Measurements from ENCODE around the gene ALG3. TPM values are rescaled to one million over a fixed set of nuclear protein-coding genes. Genes with fewer than 3 reads are reported as not detected.

The ALG3 gene
- total RNA-seq, 1 donor from 2014 or later = 47.1 TPM

GRCh38 chr3:184240384-184241140 is 8.2 kb downstream of the ALG3 start:
- H3K79me2 ChIP-seq (ENCODE audit: insufficient read depth, low read length) = no peaks in the 10 kb centered on the region
- peaks cover 2% of the 10 kb centered on the region for H3K36me3 ChIP-seq (ENCODE audit: insufficient read depth, low read length)
- no peak overlapping the region for H3K9ac ChIP-seq (ENCODE audit: low read length)
- no peak overlapping the region for H3K4me3 Mint-ChIP-seq (ENCODE audit: unreplicated experiment)
- no peaks in the 10 kb centered on the region for H3K9me3 ChIP-seq (ENCODE audit: insufficient read depth, low read depth, low read length)
- no peaks in the 10 kb centered on the region for H3K9me3 Mint-ChIP-seq (ENCODE audit: unreplicated experiment)
- H3K27me3 Mint-ChIP-seq (ENCODE audit: low read depth, unreplicated experiment) = peaks cover 35% of the 10 kb centered on the region
- H3K36me3 Mint-ChIP-seq (ENCODE audit: low read depth, unreplicated experiment) = no peaks in the 10 kb centered on the region
- H3K27ac Mint-ChIP-seq (ENCODE audit: unreplicated experiment) = no peak overlapping the region
- no peak overlapping the region for H2AFZ ChIP-seq (ENCODE audit: low read depth, low read length)
- no peak overlapping the region for H3K4me2 ChIP-seq (ENCODE audit: low read length)
- no peaks in the 10 kb centered on the region for H3K4me1 ChIP-seq (ENCODE audit: insufficient read depth, low read length)
- DNase-seq (ENCODE audit: low read depth) = no peak
- no peaks in the 10 kb centered on the region for H3K4me1 Mint-ChIP-seq (ENCODE audit: low read depth, unreplicated experiment)
- H3K27ac ChIP-seq (ENCODE audit: low read depth, low read length) = no peak overlapping the region
- FAIRE-seq = no peak
- peaks cover 40% of the 10 kb centered on the region for H4K20me1 ChIP-seq (ENCODE audit: insufficient read depth, low read length)
- TF ChIP-seq, protein P1, sequence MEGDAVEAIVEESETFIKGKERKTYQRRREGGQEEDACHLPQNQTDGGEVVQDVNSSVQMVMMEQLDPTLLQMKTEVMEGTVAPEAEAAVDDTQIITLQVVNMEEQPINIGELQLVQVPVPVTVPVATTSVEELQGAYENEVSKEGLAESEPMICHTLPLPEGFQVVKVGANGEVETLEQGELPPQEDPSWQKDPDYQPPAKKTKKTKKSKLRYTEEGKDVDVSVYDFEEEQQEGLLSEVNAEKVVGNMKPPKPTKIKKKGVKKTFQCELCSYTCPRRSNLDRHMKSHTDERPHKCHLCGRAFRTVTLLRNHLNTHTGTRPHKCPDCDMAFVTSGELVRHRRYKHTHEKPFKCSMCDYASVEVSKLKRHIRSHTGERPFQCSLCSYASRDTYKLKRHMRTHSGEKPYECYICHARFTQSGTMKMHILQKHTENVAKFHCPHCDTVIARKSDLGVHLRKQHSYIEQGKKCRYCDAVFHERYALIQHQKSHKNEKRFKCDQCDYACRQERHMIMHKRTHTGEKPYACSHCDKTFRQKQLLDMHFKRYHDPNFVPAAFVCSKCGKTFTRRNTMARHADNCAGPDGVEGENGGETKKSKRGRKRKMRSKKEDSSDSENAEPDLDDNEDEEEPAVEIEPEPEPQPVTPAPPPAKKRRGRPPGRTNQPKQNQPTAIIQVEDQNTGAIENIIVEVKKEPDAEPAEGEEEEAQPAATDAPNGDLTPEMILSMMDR (IDR thresholded peaks at IDR 0.05; ENCODE audit: insufficient read depth, low read depth, low read length) = no peak
- TF ChIP-seq EZH2 (IDR thresholded peaks at IDR 0.05; ENCODE audit: insufficient read depth, low read length) = no peak
- peaks cover 4% of the 10 kb centered on the region for H3K27me3 ChIP-seq (ENCODE audit: insufficient read depth, low read length)
- no peak overlapping the region for H3K4me3 ChIP-seq (ENCODE audit: insufficient read depth, low read depth, low read length)

DNA sequence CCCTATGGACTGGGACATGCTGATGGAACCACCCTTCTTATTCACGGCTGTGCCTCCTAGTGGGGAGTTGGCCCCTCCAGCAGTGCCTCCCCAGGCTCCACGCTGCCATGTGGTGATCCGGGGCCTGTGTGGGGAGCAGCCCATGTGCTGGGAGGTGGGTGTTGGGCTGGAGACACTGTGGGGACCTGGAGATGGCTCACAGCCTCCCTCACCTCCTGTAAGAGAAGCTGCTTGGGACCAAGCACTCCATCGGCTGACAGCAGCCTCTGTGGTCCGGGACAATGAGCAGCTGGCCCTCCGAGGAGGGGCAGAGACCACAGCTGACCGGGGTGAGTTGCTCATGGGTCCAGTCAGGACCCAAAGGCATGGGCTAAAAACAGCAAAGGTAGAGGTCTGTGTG is 9.1 kb downstream of the ALG3 start:
- H3K9me3 Mint-ChIP-seq (ENCODE audit: unreplicated experiment) = no peaks in the 10 kb centered on the region

More for the DNA sequence above, 9.1 kb downstream of the ALG3 start:
- Mint-ChIP-seq H3K36me3 (ENCODE audit: low read depth, unreplicated experiment) (no peaks in the 10 kb centered on the region), H3K27ac (ENCODE audit: unreplicated experiment) (no peak overlapping the region), H3K4me3 (ENCODE audit: unreplicated experiment) (no peak overlapping the region), H3K4me1 (ENCODE audit: low read depth, unreplicated experiment) (no peaks in the 10 kb centered on the region), H3K27me3 (ENCODE audit: low read depth, unreplicated experiment) (peaks cover 40% of the 10 kb centered on the region)
- no peaks in the 10 kb centered on the region for H3K9me3 ChIP-seq (ENCODE audit: insufficient read depth, low read depth, low read length)
- no peak overlapping the region for H3K4me2 ChIP-seq (ENCODE audit: low read length)
- FAIRE-seq (no peak), DNase-seq (ENCODE audit: low read depth) (no peak)
- no peak overlapping the region for H3K4me3 ChIP-seq (ENCODE audit: insufficient read depth, low read depth, low read length)
- peaks cover 4% of the 10 kb centered on the region for H3K27me3 ChIP-seq (ENCODE audit: insufficient read depth, low read length)
- no peak overlapping the region for H2AFZ ChIP-seq (ENCODE audit: low read depth, low read length)
- H3K36me3 ChIP-seq (ENCODE audit: insufficient read depth, low read length) = peaks cover 2% of the 10 kb centered on the region
- H3K4me1 ChIP-seq (ENCODE audit: insufficient read depth, low read length) = no peaks in the 10 kb centered on the region
- TF ChIP-seq, protein P1 (IDR thresholded peaks at IDR 0.05; ENCODE audit: insufficient read depth, low read depth, low read length) = no peak
- no peak overlapping the region for H3K27ac ChIP-seq (ENCODE audit: low read depth, low read length)
- no peaks in the 10 kb centered on the region for H3K79me2 ChIP-seq (ENCODE audit: insufficient read depth, low read length)
- peaks cover 36% of the 10 kb centered on the region for H4K20me1 ChIP-seq (ENCODE audit: insufficient read depth, low read length)
- no peak overlapping the region for H3K9ac ChIP-seq (ENCODE audit: low read length)

All from astrocyte (in vitro differentiated cells and primary cell).